ENCODE data around the gene INAFM2.

The INAFM2 gene

DNA sequence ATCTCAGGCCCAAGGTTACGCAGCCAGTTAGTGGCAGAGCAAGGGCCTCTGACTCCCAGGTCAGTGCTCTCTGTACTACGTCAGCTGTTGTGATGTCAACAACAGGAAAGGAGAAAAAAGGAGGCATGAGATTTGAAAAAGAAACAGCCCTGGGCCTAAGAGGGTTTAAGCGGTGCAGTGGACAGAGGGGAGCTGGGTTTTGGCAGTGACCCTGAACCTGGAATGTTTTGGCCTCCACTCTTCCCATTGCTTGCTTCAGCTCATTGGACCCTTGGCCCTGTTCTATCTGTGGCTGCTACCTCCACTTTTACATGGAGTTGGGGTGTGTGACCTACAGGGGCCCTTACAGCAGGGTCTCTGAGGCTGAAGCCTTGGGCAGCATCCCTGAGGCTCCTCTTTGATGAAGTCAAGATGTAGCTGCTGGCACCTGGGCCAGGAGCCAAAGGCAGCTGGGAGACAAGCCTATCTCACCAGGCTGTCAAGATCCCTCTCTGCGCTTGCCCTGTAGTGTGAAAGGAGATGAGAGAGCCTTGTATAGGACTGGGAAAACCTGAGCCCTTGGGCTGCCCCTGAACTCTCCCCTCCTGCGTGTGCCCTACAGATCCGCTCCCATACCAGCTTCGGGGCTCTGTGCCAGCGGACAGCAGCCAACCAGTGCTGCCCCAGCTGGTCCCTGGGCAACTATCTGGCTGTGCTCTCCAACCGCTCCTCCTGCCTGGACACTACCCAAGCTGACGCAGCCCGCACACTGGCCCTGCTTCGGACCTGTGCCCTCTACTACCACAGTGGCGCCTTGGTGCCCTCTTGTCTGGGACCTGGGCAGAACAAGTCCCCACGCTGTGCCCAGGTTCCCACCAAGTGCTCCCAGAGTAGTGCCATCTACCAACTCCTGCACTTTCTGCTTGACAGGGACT, 43.2 kb downstream of the INAFM2 start:
- TF ChIP-seq ZNF70 (CRISPR knock-in tag; IDR thresholded peaks at IDR 0.05) (0 out of 2 replicates have a peak, but pooled peaks have one; percentile 28), TOX (CRISPR knock-in tag; IDR thresholded peaks at IDR 0.05; ENCODE audit: borderline replicate concordance) (no peak)
- ATAC-seq = peak; percentile 68

DNA sequence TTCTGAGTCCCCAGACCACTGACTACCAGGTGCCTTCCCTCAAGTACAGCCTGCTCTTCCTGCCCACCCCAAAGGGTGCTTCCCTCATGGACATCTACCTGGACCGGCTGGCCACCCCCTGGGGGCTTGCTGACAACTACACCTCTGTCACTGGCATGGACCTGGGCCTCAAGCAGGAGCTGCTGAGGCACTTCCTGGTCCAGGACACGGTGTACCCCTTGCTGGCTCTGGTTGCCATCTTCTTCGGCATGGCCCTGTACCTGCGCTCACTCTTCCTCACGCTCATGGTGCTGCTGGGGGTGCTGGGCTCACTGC, 43.8 kb downstream of the INAFM2 start:
- TF ChIP-seq CSDC2 (CRISPR knock-in tag; IDR thresholded peaks at IDR 0.05) = no peak
- TF ChIP-seq ESRRG (CRISPR knock-in tag; IDR thresholded peaks at IDR 0.05) = no peak
- TF ChIP-seq, protein P1, sequence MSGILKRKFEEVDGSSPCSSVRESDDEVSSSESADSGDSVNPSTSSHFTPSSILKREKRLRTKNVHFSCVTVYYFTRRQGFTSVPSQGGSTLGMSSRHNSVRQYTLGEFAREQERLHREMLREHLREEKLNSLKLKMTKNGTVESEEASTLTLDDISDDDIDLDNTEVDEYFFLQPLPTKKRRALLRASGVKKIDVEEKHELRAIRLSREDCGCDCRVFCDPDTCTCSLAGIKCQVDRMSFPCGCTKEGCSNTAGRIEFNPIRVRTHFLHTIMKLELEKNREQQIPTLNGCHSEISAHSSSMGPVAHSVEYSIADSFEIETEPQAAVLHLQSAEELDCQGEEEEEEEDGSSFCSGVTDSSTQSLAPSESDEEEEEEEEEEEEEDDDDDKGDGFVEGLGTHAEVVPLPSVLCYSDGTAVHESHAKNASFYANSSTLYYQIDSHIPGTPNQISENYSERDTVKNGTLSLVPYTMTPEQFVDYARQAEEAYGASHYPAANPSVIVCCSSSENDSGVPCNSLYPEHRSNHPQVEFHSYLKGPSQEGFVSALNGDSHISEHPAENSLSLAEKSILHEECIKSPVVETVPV (CRISPR knock-in tag; IDR thresholded peaks at IDR 0.05) = no peak
- TF ChIP-seq RARB (CRISPR knock-in tag; IDR thresholded peaks at IDR 0.05) = no peak
- TF ChIP-seq, protein P2, sequence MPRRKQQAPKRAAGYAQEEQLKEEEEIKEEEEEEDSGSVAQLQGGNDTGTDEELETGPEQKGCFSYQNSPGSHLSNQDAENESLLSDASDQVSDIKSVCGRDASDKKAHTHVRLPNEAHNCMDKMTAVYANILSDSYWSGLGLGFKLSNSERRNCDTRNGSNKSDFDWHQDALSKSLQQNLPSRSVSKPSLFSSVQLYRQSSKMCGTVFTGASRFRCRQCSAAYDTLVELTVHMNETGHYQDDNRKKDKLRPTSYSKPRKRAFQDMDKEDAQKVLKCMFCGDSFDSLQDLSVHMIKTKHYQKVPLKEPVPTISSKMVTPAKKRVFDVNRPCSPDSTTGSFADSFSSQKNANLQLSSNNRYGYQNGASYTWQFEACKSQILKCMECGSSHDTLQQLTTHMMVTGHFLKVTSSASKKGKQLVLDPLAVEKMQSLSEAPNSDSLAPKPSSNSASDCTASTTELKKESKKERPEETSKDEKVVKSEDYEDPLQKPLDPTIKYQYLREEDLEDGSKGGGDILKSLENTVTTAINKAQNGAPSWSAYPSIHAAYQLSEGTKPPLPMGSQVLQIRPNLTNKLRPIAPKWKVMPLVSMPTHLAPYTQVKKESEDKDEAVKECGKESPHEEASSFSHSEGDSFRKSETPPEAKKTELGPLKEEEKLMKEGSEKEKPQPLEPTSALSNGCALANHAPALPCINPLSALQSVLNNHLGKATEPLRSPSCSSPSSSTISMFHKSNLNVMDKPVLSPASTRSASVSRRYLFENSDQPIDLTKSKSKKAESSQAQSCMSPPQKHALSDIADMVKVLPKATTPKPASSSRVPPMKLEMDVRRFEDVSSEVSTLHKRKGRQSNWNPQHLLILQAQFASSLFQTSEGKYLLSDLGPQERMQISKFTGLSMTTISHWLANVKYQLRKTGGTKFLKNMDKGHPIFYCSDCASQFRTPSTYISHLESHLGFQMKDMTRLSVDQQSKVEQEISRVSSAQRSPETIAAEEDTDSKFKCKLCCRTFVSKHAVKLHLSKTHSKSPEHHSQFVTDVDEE (CRISPR knock-in tag; IDR thresholded peaks at IDR 0.05) = no peak
- TF ChIP-seq, protein P3, sequence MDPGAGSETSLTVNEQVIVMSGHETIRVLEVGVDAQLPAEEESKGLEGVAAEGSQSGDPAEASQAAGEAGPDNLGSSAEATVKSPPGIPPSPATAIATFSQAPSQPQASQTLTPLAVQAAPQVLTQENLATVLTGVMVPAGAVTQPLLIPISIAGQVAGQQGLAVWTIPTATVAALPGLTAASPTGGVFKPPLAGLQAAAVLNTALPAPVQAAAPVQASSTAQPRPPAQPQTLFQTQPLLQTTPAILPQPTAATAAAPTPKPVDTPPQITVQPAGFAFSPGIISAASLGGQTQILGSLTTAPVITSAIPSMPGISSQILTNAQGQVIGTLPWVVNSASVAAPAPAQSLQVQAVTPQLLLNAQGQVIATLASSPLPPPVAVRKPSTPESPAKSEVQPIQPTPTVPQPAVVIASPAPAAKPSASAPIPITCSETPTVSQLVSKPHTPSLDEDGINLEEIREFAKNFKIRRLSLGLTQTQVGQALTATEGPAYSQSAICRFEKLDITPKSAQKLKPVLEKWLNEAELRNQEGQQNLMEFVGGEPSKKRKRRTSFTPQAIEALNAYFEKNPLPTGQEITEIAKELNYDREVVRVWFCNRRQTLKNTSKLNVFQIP (CRISPR knock-in tag; IDR thresholded peaks at IDR 0.05; ENCODE audit: borderline replicate concordance, low read depth) = no peak
- TF ChIP-seq TOX (CRISPR knock-in tag; IDR thresholded peaks at IDR 0.05; ENCODE audit: borderline replicate concordance) = no peak
- TF ChIP-seq ZNF8 (CRISPR knock-in tag; IDR thresholded peaks at IDR 0.05) = no peak
- no peak for ATAC-seq

DNA sequence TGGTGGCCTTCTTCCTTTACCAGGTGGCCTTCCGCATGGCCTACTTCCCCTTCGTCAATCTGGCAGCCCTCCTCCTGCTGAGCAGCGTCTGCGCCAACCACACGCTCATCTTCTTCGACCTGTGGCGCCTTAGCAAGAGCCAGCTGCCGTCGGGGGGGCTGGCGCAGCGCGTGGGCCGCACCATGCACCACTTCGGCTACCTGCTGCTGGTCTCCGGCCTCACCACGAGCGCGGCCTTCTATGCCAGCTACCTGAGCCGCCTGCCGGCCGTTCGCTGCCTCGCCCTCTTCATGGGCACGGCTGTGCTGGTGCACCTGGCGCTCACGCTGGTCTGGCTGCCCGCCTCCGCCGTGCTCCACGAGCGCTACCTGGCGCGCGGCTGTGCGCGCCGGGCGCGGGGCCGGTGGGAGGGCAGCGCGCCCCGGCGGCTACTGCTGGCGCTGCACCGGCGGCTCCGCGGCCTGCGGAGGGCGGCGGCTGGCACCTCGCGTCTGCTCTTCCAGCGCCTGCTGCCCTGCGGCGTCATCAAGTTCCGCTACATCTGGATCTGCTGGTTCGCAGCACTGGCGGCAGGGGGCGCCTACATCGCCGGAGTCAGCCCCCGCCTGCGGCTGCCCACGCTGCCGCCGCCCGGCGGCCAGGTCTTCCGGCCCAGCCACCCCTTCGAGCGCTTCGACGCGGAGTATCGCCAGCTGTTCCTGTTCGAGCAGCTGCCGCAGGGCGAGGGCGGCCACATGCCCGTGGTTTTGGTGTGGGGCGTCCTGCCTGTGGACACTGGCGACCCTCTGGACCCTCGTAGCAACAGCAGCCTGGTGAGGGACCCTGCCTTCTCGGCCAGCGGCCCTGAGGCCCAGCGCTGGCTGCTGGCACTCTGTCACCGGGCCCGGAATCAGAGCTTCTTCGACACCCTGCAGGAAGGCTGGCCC, 44.5 kb downstream of the INAFM2 start:
- peak; percentile 75 for ATAC-seq

DNA sequence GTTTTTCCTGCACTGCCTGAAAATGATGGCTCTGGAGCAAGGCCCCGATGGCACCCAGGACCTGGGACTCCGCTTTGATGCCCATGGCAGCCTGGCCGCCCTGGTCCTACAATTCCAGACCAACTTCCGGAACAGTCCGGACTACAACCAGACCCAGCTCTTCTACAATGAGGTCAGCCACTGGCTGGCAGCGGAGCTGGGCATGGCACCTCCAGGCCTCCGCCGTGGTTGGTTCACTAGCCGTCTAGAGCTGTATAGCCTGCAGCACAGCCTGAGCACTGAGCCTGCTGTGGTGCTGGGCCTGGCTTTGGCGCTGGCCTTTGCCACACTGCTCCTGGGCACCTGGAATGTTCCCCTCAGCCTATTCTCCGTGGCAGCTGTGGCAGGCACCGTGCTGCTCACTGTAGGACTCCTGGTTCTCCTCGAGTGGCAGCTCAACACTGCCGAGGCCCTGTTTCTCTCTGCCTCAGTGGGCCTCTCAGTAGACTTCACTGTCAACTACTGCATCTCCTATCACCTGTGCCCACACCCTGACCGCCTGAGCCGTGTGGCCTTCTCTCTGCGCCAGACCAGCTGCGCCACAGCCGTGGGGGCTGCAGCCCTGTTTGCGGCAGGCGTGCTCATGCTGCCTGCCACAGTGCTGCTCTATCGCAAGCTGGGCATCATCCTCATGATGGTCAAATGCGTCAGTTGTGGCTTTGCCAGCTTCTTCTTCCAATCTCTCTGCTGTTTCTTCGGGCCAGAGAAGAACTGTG, 45.4 kb downstream of the INAFM2 start:
- no peak for ATAC-seq
- TF ChIP-seq, protein P3 (CRISPR knock-in tag; IDR thresholded peaks at IDR 0.05; ENCODE audit: borderline replicate concordance, low read depth) = no peak

More for the DNA sequence above, 44.5 kb downstream of the INAFM2 start:
- TF ChIP-seq, protein P2 (CRISPR knock-in tag; IDR thresholded peaks at IDR 0.05) = peak; percentile 31; the same call in 1 of the 2 replicates
- TF ChIP-seq ZFP30 (CRISPR knock-in tag; IDR thresholded peaks at IDR 0.05) (no peak), TCF4 (CRISPR knock-in tag; IDR thresholded peaks at IDR 0.05; ENCODE audit: borderline replicate concordance) (0 out of 2 replicates have a peak, but pooled peaks have one; percentile 21), CSDC2 (CRISPR knock-in tag; IDR thresholded peaks at IDR 0.05) (no peak)
